Measurements from ENCODE around the gene TRIM65. TPM values are rescaled to one million over a fixed set of nuclear protein-coding genes. Genes with fewer than 3 reads are reported as not detected.
"Not testable (repeated sequence)": the region's sequence is repeated elsewhere in the genome, so short reads cannot be mapped to it uniquely, and the experiment has no call there.

Gene TRIM65
- total and polyA plus RNA-seq, 2 donors from 2014 or later = 11.5 to 23.6 TPM

GRCh38 chr17:75869282-75870141 is 27.2 kb downstream of the TRIM65 start:
- intact Hi-C loops (cut with DNase I) = no loop called here
- H3K36me3 ChIP-seq (ENCODE audit: control insufficient read depth in 2 of 3, insufficient read depth in 3 of 3, low read length in 3 of 3) = no peaks in the 10 kb centered on the region
- no peak overlapping the region for H3K27ac ChIP-seq (ENCODE audit: low read depth in 2 of 2, low read length in 2 of 2)
- H3K27me3 ChIP-seq (ENCODE audit: control insufficient read depth, insufficient read depth, low read length) = no peaks in the 10 kb centered on the region
- FAIRE-seq (no peak), DNase-seq (peak in 1 of 5 donors; percentile 39)
- no peaks in the 10 kb centered on the region for H3K9me3 ChIP-seq (ENCODE audit: control insufficient read depth in 2 of 3, insufficient read depth in 1 of 3, low read length in 3 of 3)
- H3K9ac ChIP-seq (ENCODE audit: low read length in 3 of 3) = no peak overlapping the region
- H3K4me1 ChIP-seq (ENCODE audit: control insufficient read depth in 2 of 3, insufficient read depth in 2 of 3, low read depth in 1 of 3, low read length in 3 of 3) = peaks cover 0 to 13% (median 10%) of the 10 kb centered on the region in 3 donors
- TF ChIP-seq CTCF (IDR thresholded peaks at IDR 0.05; ENCODE audit: borderline replicate concordance, extremely low read depth, insufficient read depth) = no peak
- H3K4me3 ChIP-seq (ENCODE audit: low read length in 3 of 3) = no peak overlapping the region

- DNase-seq; H3K36me3 ChIP-seq (ENCODE audit: control insufficient read depth in 2 of 3, insufficient read depth in 3 of 3, low read length in 3 of 3); intact Hi-C loops (cut with DNase I); H3K27me3 ChIP-seq (ENCODE audit: control insufficient read depth, insufficient read depth, low read length); H3K27ac ChIP-seq (ENCODE audit: low read depth in 2 of 2, low read length in 2 of 2); FAIRE-seq; H3K9ac ChIP-seq (ENCODE audit: low read length in 3 of 3); H3K4me3 ChIP-seq (ENCODE audit: low read length in 3 of 3); H3K9me3 ChIP-seq (ENCODE audit: control insufficient read depth in 2 of 3, insufficient read depth in 1 of 3, low read length in 3 of 3): not testable (repeated sequence)
- H3K4me1 ChIP-seq (ENCODE audit: control insufficient read depth in 2 of 3, insufficient read depth in 2 of 3, low read depth in 1 of 3, low read length in 3 of 3) = peaks cover 0 to 15% (median 10%) of the 10 kb centered on the region in 3 donors
Observed at GRCh38 chr17:75868730-75869281, 27.9 kb downstream of the TRIM65 start.

- H3K4me1 ChIP-seq (ENCODE audit: control insufficient read depth in 2 of 3, insufficient read depth in 2 of 3, low read depth in 1 of 3, low read length in 3 of 3); H3K27ac ChIP-seq (ENCODE audit: low read depth in 2 of 2, low read length in 2 of 2); H3K9me3 ChIP-seq (ENCODE audit: control insufficient read depth in 2 of 3, insufficient read depth in 1 of 3, low read length in 3 of 3); intact Hi-C loops (cut with DNase I); DNase-seq; H3K9ac ChIP-seq (ENCODE audit: low read length in 3 of 3); H3K36me3 ChIP-seq (ENCODE audit: control insufficient read depth in 2 of 3, insufficient read depth in 3 of 3, low read length in 3 of 3); H3K27me3 ChIP-seq (ENCODE audit: control insufficient read depth, insufficient read depth, low read length); H3K4me3 ChIP-seq (ENCODE audit: low read length in 3 of 3); FAIRE-seq: not testable (repeated sequence)
Observed at GRCh38 chr17:75865404-75866188, 31.2 kb downstream of the TRIM65 start.

- H3K27ac ChIP-seq (ENCODE audit: low read depth in 2 of 2, low read length in 2 of 2) = peak overlapping the region; percentile 22 to 28
- DNase-seq; H3K27me3 ChIP-seq (ENCODE audit: control insufficient read depth, insufficient read depth, low read length); H3K4me1 ChIP-seq (ENCODE audit: control insufficient read depth in 2 of 3, insufficient read depth in 2 of 3, low read depth in 1 of 3, low read length in 3 of 3); FAIRE-seq; H3K4me3 ChIP-seq (ENCODE audit: low read length in 3 of 3); H3K9me3 ChIP-seq (ENCODE audit: control insufficient read depth in 2 of 3, insufficient read depth in 1 of 3, low read length in 3 of 3); intact Hi-C loops (cut with DNase I); H3K9ac ChIP-seq (ENCODE audit: low read length in 3 of 3); H3K36me3 ChIP-seq (ENCODE audit: control insufficient read depth in 2 of 3, insufficient read depth in 3 of 3, low read length in 3 of 3): not testable (repeated sequence)
Observed at GRCh38 chr17:75864887-75865286, 31.9 kb downstream of the TRIM65 start.

All from kidney (tissue), 14 donors.